Ishikawa (cell line): ENCODE measurements around the gene S100A14.

Experiments
- CEBPB ChIP-seq: IDR thresholded peaks from 2 replicates; pipeline ENCODE4 v1.6.1; 2012
- CREB1 ChIP-seq: IDR thresholded peaks from 2 replicates; pipeline ENCODE4 v1.6.1; 2012; ENCODE audit warnings: low read depth
- EGR1 ChIP-seq: IDR thresholded peaks from 2 replicates; pipeline ENCODE4 v1.6.1; 2012
- EP300 ChIP-seq: IDR thresholded peaks from 2 replicates; pipeline ENCODE4 v1.6.1; 2012; ENCODE audit warnings: borderline replicate concordance
- FOXM1 ChIP-seq: IDR thresholded peaks from 2 replicates; pipeline ENCODE4 v1.6.1; 2012; ENCODE audit warnings: low read depth, borderline replicate concordance
- NFIC ChIP-seq: IDR thresholded peaks from 2 replicates; pipeline ENCODE4 v1.6.1; 2012
- RAD21 ChIP-seq: IDR thresholded peaks from 2 replicates; pipeline ENCODE4 v1.6.1; 2012; ENCODE audit warnings: low read depth
- REST ChIP-seq: IDR thresholded peaks from 2 replicates; pipeline ENCODE4 v1.6.1; 2012; ENCODE audit warnings: low read depth, mild to moderate bottlenecking
- TAF1 ChIP-seq: IDR thresholded peaks from 2 replicates; pipeline ENCODE4 v1.6.1; 2012; ENCODE audit warnings: low read depth, mild to moderate bottlenecking
- TEAD4 ChIP-seq: IDR thresholded peaks from 2 replicates; pipeline ENCODE4 v1.6.1; 2012
- YY1 ChIP-seq: IDR thresholded peaks from 2 replicates; pipeline ENCODE4 v1.6.1; 2012; ENCODE audit warnings: low read depth
- ZBTB7A ChIP-seq: IDR thresholded peaks from 2 replicates; pipeline ENCODE4 v1.6.1; 2012; ENCODE audit warnings: low read depth
- TF ChIP-seq, protein P1 (sequence below): IDR thresholded peaks from 2 replicates; pipeline ENCODE4 v1.6.1; 2012
- TF ChIP-seq, protein P2 (sequence below): IDR thresholded peaks from 2 replicates; pipeline ENCODE4 v1.6.1; 2012

- TF ChIP-seq FOXM1, result no peak
- TF ChIP-seq EP300, result no peak
- TF ChIP-seq, protein P1, sequence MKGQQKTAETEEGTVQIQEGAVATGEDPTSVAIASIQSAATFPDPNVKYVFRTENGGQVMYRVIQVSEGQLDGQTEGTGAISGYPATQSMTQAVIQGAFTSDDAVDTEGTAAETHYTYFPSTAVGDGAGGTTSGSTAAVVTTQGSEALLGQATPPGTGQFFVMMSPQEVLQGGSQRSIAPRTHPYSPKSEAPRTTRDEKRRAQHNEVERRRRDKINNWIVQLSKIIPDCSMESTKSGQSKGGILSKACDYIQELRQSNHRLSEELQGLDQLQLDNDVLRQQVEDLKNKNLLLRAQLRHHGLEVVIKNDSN, result no peak
- TF ChIP-seq REST, result no peak
- no peak for TF ChIP-seq RAD21
- no peak for TF ChIP-seq YY1
- no peak for TF ChIP-seq CEBPB
- TF ChIP-seq TAF1, result no peak
- TF ChIP-seq CREB1, result no peak
- no peak for TF ChIP-seq TEAD4
- no peak for TF ChIP-seq EGR1
- no peak for TF ChIP-seq NFIC
- TF ChIP-seq, protein P2, sequence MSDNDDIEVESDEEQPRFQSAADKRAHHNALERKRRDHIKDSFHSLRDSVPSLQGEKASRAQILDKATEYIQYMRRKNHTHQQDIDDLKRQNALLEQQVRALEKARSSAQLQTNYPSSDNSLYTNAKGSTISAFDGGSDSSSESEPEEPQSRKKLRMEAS, result no peak
- TF ChIP-seq ZBTB7A, result no peak
These were observed 45.1 kb upstream of the S100A14 start for GRCh38 chr1:153661111-153661708.
